NB4 (cell line): Measurements from ENCODE around the gene BRICD5.

Experiments
- DNase-seq: peaks from one replicate; pipeline ENCODE4 v3.0.0; 2010; ENCODE audit warnings: low read depth
- H3K4me3 ChIP-seq: one replicate; pipeline ENCODE4 v1.5.1; 2011; ENCODE audit warnings: mild to moderate bottlenecking, low read depth, low read length, moderate library complexity
- CTCF ChIP-seq: IDR thresholded peaks from one replicate; pipeline ENCODE4 v1.5.1; 2012; ENCODE audit warnings: low read depth, low read length
- MAX ChIP-seq: IDR thresholded peaks from 2 replicates; pipeline ENCODE4 v1.6.1; 2011; ENCODE audit warnings: low read depth, low read length
- MYC ChIP-seq: IDR thresholded peaks from 2 replicates; pipeline ENCODE4 v1.6.1; 2011; ENCODE audit warnings: low read depth, low read length
- POLR2A ChIP-seq: IDR thresholded peaks from 2 replicates; pipeline ENCODE4 v1.6.1; 2011; ENCODE audit warnings: mild to moderate bottlenecking; ENCODE audit not compliant: insufficient read length; ENCODE audit errors: extremely low read depth

Gene BRICD5

GRCh38 chr16:2235234-2235651, 24.6 kb upstream of the BRICD5 start:
- DNase-seq: no peak
- no peak overlapping the region for H3K4me3 ChIP-seq
- TF ChIP-seq POLR2A (no peak), CTCF (no peak), MAX (no peak), MYC (no peak)

- no peak overlapping the region for H3K4me3 ChIP-seq
- no peak for DNase-seq
- TF ChIP-seq POLR2A: no peak
- no peak for TF ChIP-seq MYC
- TF ChIP-seq MAX: no peak
- no peak for TF ChIP-seq CTCF
Observed at GRCh38 chr16:2234813-2235170, 24.1 kb upstream of the BRICD5 start.

GRCh38 chr16:2233872-2234812, 23.5 kb upstream of the BRICD5 start:
- no peak for DNase-seq
- no peak overlapping the region for H3K4me3 ChIP-seq
- TF ChIP-seq POLR2A: no peak
- no peak for TF ChIP-seq CTCF
- TF ChIP-seq MAX: no peak
- no peak for TF ChIP-seq MYC

- no peak for DNase-seq
- TF ChIP-seq CTCF: no peak
- TF ChIP-seq MAX: no peak
- no peak for TF ChIP-seq MYC
- no peak for TF ChIP-seq POLR2A
- H3K4me3 ChIP-seq: no peak overlapping the region
Observed at GRCh38 chr16:2233046-2233775, 22.5 kb upstream of the BRICD5 start.

GRCh38 chr16:2232094-2232990, 21.7 kb upstream of the BRICD5 start:
- H3K4me3 ChIP-seq: no peak overlapping the region
- TF ChIP-seq MYC (no peak), MAX (no peak), POLR2A (no peak), CTCF (no peak)
- no peak for DNase-seq
